Sigmoid colon (tissue), 4 donors: ENCODE data around the gene SMG9.

ENCODE experiments used
- CTCF ChIP-seq, 4 experiments: fragments of 450-650 bp in 3 of 4; fragments of 200-600 bp in 1 of 4; IDR thresholded peaks; one replicate each; pipeline ENCODE4 v1.5.1; 2016 to 2019; ENCODE audit warnings: antibody characterized with exemption in 4 of 4, mild to moderate bottlenecking in 3 of 4, moderate library complexity in 2 of 4
- EP300 ChIP-seq, 4 donors: sonication (generic); formaldehyde crosslinking; IDR thresholded peaks; one replicate each; pipeline ENCODE4 v1.6.1; 2017; ENCODE audit warnings: antibody characterized with exemption in 4 of 4
- POLR2A ChIP-seq, 2 donors: fragments of 450-650 bp; IDR thresholded peaks; one replicate each; pipeline ENCODE4 v1.6.1; 2016; ENCODE audit warnings: antibody characterized with exemption in 2 of 2, mild to moderate bottlenecking in 2 of 2, moderate library complexity in 2 of 2

DNA sequence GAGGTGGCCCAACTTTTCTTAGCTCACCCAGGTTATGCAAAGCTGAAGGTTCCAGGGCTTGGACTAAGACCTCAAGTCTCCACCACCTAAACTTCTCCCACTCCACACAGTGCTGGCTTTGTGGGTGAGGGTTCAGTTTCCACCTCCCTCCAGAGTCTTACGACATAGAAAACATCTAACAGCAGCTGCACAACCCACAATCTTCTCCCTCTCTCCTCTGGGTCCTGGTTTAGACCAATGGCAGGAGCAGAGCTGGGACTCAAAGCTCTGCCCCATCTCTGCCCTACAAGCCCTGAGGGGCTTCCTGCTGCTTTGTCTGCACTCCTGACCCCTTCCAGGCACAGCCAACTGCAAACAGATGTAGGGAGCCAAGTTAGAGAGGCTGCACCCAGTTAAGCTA is 22.9 kb downstream of the SMG9 start:
- no peak for TF ChIP-seq POLR2A (IDR thresholded peaks at IDR 0.05)
- TF ChIP-seq CTCF (IDR thresholded peaks at IDR 0.05) = no peak
- TF ChIP-seq EP300 (IDR thresholded peaks at IDR 0.05) = no peak
